Subcutaneous adipose tissue (tissue), 4 donors: Measurements from ENCODE around the gene GIMAP8. TPM values are rescaled to one million over a fixed set of nuclear protein-coding genes. Genes with fewer than 3 reads are reported as not detected.

Experiments
- CTCF ChIP-seq: fragments of 450-650 bp; IDR thresholded peaks from one replicate; pipeline ENCODE4 v1.5.1; 2016; ENCODE audit warnings: low read depth, mild to moderate bottlenecking, control low read depth, antibody characterized with exemption, moderate library complexity
- total RNA-seq, 4 donors: library from RNA; depleted of rRNA; stranded (reverse); fragments of >200 nt; gene quantifications; one replicate each; pipeline ENCODE4 v1.1.0, GENCODE V29; 2016

GIMAP8 gene
- total RNA-seq, 4 donors from 2014 or later: 9.9 to 29.0 (median 15.0) TPM

GRCh38 chr7:150514748-150515222 lies 64.4 kb downstream of the GIMAP8 start, which contains the start of gene GIMAP7:
GIMAP7 (plus strand) TSS chr7:150514872; CDS start chr7:150519975, 5,103 bp downstream.
- TF ChIP-seq CTCF: no peak

- no peak for TF ChIP-seq CTCF
These were observed 65.1 kb downstream of the GIMAP8 start for GRCh38 chr7:150515248-150516147.

- no peak for TF ChIP-seq CTCF
These were observed 66.7 kb downstream of the GIMAP8 start for GRCh38 chr7:150516956-150517745.

- TF ChIP-seq CTCF: no peak
These were observed 68.9 kb downstream of the GIMAP8 start for GRCh38 chr7:150519310-150519709.

- TF ChIP-seq CTCF: no peak
These were observed 69.7 kb downstream of the GIMAP8 start for GRCh38 chr7:150520145-150520544.

- no peak for TF ChIP-seq CTCF
These were observed 73.6 kb downstream of the GIMAP8 start for GRCh38 chr7:150524018-150524417.

Other genes starting within 250 kb of the GIMAP8 start
- gene LRRC61, start 127.3 kb upstream of the GIMAP8 start, total RNA-seq: 1 to 10 TPM; 1.6 to 8.4 (median 5.1) TPM
- 1 to 10 TPM in 1 of 4 donors, under 1 TPM in 3; 0.38 to 2.0 (median 0.58) TPM for gene ACTR3C, start 127.1 kb upstream of the GIMAP8 start, total RNA-seq
- 100 to 1,000 TPM in 3 of 4 donors, 10 to 100 TPM in 1; 83.8 to 433 (median 299) TPM for gene RARRES2, start 109.0 kb upstream of the GIMAP8 start, total RNA-seq
- 10 to 100 TPM; 28.9 to 75.4 (median 31.8) TPM for gene REPIN1, start 81.8 kb upstream of the GIMAP8 start, total RNA-seq
- gene ZNF775, start 71.3 kb upstream of the GIMAP8 start, total RNA-seq: 1 to 10 TPM in 3 of 4 donors, under 1 TPM in 1; 0.49 to 4.2 (median 1.9) TPM
- gene GIMAP7, start 64.2 kb downstream of the GIMAP8 start, total RNA-seq: 10 to 100 TPM; 13.6 to 39.4 (median 23.4) TPM
- gene GIMAP4, start 116.8 kb downstream of the GIMAP8 start, total RNA-seq: 10 to 100 TPM; 43.9 to 69.1 (median 54.8) TPM
- 10 to 100 TPM; 34.4 to 78.0 (median 43.1) TPM for gene GIMAP6, start 181.8 kb downstream of the GIMAP8 start, total RNA-seq
- gene GIMAP2, start 235.1 kb downstream of the GIMAP8 start, total RNA-seq: 10 to 100 TPM; 10.9 to 45.9 (median 26.0) TPM